HEK293T (cell line): ENCODE results near the gene HDAC10.

Experiments
- FOXM1 ChIP-seq: fragments of 450-650 bp; IDR thresholded peaks from 2 replicates; pipeline ENCODE4 v1.6.1; 2017; ENCODE audit warnings: mild to moderate bottlenecking, borderline replicate concordance
- L3MBTL2 ChIP-seq: fragments of 450-650 bp; conservative IDR thresholded peaks from 2 replicates; pipeline ENCODE4 v1.6.1; 2016; ENCODE audit warnings: mild to moderate bottlenecking
- SUZ12 ChIP-seq: fragments of 450-650 bp; IDR thresholded peaks from 2 replicates; pipeline ENCODE4 v1.6.1; 2016; ENCODE audit warnings: mild to moderate bottlenecking
- TARDBP ChIP-seq: fragments of 450-650 bp; IDR thresholded peaks from 2 replicates; pipeline ENCODE4 v1.6.1; 2016

GRCh38 chr22:50299785-50300619 lies 48.9 kb upstream of the HDAC10 start:
- TF ChIP-seq SUZ12 (no peak), L3MBTL2 (no peak), FOXM1 (no peak), TARDBP (no peak)
